Prostate gland (tissue), 2 donors: Measurements from ENCODE around the gene JMJD1C. TPM values are rescaled to one million over a fixed set of nuclear protein-coding genes. Genes with fewer than 3 reads are reported as not detected.

ENCODE experiments used
- DNase-seq: peaks from one replicate; pipeline ENCODE4 v3.0.0-alpha.2; 2019; ENCODE audit warnings: low spot score
- H3K27ac ChIP-seq, 2 donors: fragments of 200-600 bp; sonication (generic); 2 replicates each; pipeline ENCODE4 v1.5.1; 2017 to 2019
- H3K27me3 ChIP-seq: fragments of 200-600 bp; sonication (generic); replicated peaks from 2 replicates; pipeline ENCODE4 v1.5.1; 2019; ENCODE audit not compliant: insufficient read depth
- H3K36me3 ChIP-seq, 2 donors: fragments of 200-600 bp; sonication (generic); 1 replicate in 1 of 2; 2 replicates in 1 of 2; pipeline versions ENCODE4 v1.5.1 to v1.8.1; 2017 to 2019
- H3K4me1 ChIP-seq: fragments of 200-600 bp; sonication (generic); replicated peaks from 2 replicates; pipeline ENCODE4 v1.5.1; 2019
- H3K4me3 ChIP-seq, 2 donors: fragments of 200-600 bp; sonication (generic); 2 replicates each; pipeline ENCODE4 v1.5.1; 2017 to 2019
- H3K9me3 ChIP-seq: fragments of 200-600 bp; sonication (generic); 2 replicates; pipeline ENCODE4 v1.5.1; 2017
- POLR2A ChIP-seq: fragments of 450-650 bp; IDR thresholded peaks from one replicate; pipeline ENCODE4 v1.6.1; 2016; ENCODE audit warnings: antibody characterized with exemption, mild to moderate bottlenecking
- POLR2AphosphoS5 ChIP-seq: sonication (generic); formaldehyde crosslinking; IDR thresholded peaks from one replicate; pipeline ENCODE4 v1.6.1; 2017; ENCODE audit warnings: antibody characterized with exemption
- WGBS: methylation state at CpG from one replicate; pipeline ENCODE4 v1.1.5; 2018; 5-methylcytosine and 5-hydroxymethylcytosine counted together
- intact Hi-C: fragments of 100-400 bp; cut with DNase I; formaldehyde crosslinking; loops from one replicate; pipeline ENCODE4 v1.14.2; 2022
- total RNA-seq, 2 donors: library from RNA; depleted of rRNA; stranded (reverse); fragments of >200 nt; gene quantifications; one replicate each; pipeline ENCODE4 v1.1.0, GENCODE V29; 2016
- TF ChIP-seq, protein P1 (sequence below), 4 experiments: fragments of 200-600 bp in 2 of 4; fragments of 450-650 bp in 2 of 4; sonication (generic) in 2 of 4; IDR thresholded peaks; 1 replicate in 3 of 4; 2 replicates in 1 of 4; pipeline ENCODE4 v1.5.1; 2016 to 2019; ENCODE audit warnings: antibody characterized with exemption in 4 of 4, mild to moderate bottlenecking in 2 of 4, moderate library complexity in 2 of 4

Gene JMJD1C
- total RNA-seq, 2 donors from 2014 or later: 66.9 to 97.9 TPM

DNA sequence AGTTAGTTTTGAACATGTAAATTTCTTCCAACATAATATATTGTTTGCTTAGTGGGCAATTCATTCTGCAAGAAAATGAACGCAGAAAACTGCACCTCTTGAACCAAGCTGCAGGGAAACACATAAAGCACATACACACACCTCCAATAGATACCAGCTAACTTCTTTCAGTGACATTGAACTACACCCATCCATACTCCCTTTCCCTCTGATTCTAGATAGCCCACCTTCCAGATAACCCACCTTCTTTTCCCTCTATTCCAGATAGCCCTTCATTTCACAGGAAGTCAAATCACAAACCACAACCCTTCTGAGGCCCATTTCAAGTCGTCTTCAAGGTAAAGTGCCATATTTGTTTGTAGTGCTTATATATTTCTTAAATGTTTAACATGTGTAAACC is 304.2 kb downstream of the JMJD1C start:
- DNase-seq: no peak
- TF ChIP-seq POLR2AphosphoS5: no peak
- TF ChIP-seq POLR2A: no peak
- TF ChIP-seq, protein P1, sequence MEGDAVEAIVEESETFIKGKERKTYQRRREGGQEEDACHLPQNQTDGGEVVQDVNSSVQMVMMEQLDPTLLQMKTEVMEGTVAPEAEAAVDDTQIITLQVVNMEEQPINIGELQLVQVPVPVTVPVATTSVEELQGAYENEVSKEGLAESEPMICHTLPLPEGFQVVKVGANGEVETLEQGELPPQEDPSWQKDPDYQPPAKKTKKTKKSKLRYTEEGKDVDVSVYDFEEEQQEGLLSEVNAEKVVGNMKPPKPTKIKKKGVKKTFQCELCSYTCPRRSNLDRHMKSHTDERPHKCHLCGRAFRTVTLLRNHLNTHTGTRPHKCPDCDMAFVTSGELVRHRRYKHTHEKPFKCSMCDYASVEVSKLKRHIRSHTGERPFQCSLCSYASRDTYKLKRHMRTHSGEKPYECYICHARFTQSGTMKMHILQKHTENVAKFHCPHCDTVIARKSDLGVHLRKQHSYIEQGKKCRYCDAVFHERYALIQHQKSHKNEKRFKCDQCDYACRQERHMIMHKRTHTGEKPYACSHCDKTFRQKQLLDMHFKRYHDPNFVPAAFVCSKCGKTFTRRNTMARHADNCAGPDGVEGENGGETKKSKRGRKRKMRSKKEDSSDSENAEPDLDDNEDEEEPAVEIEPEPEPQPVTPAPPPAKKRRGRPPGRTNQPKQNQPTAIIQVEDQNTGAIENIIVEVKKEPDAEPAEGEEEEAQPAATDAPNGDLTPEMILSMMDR (IDR thresholded peaks at IDR 0.05): no peak
- H3K4me1 ChIP-seq: peaks cover 6% of the 10 kb centered on the region
- H3K36me3 ChIP-seq: no peaks in the 10 kb centered on the region
- H3K27me3 ChIP-seq: no peaks in the 10 kb centered on the region
- no peaks in the 10 kb centered on the region for H3K9me3 ChIP-seq
- intact Hi-C loops: no loop called here
- 45% methylated on average over 2 of the region's 2 CpGs for WGBS
- no peak overlapping the region for H3K4me3 ChIP-seq
- H3K27ac ChIP-seq: no peak overlapping the region

DNA sequence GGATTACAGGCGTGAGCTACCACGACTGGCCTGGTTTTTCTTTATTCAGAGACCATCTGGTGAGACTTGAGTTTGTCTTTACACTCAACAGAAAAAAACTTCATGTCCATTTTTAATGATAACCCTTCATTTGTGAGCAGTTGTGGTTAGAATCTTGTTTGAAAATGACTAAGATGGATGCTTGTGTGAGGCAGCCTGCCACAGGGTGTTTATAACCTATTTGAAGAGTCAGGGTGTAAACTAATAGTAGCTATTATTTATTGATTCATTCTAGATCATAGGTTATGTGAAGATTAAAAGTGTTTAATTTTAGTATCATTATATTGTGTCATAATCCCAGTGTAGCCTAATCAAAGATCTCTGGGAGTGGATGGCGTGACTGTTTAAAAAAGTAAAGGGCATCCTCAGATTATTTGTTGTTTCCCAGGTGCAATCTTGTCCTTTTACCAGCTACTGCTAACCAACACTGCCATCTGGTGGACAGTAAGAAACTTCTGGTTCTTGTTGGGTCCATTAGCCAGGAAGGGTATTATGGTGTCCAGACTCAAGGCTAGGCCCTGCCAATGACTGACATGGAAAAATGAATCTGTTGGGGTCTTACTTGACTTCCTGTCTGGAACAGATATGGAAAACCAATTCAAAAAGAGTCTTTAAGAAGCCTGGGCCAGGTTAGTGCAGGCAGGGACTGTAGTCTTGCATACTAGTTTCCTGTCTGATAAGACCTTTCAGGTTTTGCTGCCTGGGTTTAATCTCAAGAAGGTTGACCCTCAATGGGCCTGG is 307.7 kb downstream of the JMJD1C start:
- H3K4me3 ChIP-seq: no peak overlapping the region
- TF ChIP-seq, protein P1 (IDR thresholded peaks at IDR 0.05): peak; percentile 67 to 81 (median 80)
- TF ChIP-seq POLR2A: no peak
- peak; percentile 56 for TF ChIP-seq POLR2AphosphoS5
- no peaks in the 10 kb centered on the region for H3K27me3 ChIP-seq
- peak; percentile 34 for DNase-seq
- 68% methylated on average over 3 of the region's 3 CpGs for WGBS
- no peak overlapping the region for H3K27ac ChIP-seq
- no peaks in the 10 kb centered on the region for H3K36me3 ChIP-seq
- H3K9me3 ChIP-seq: no peaks in the 10 kb centered on the region
- intact Hi-C loops: loop anchor here (5.0 kb wide), 3 partner anchors 341 to 716 kb away; partner anchors contain the start of gene EGR2
- no peaks in the 10 kb centered on the region for H3K4me1 ChIP-seq

DNA sequence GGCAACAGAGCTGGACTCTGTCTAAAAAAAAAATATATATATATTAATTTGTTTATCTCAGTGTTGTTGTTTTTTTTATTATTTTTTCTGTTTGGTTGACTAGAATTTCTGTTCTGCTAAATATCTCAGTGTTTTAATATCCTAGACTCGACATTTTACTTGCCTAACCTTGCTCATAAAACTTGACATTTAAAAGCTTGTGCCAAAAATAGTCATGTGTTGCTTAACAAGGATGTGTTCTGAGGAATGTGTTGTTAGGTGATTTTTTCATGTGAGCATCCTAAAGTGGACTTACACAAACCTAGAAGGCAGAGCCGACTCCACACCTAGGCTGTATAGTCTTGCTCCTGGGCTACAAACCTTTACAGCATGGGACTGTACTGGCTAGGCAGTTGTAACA is 309.5 kb downstream of the JMJD1C start:
- Histone ChIP-seq H3K36me3 (no peaks in the 10 kb centered on the region), H3K4me3 (no peak overlapping the region), H3K27me3 (no peaks in the 10 kb centered on the region), H3K9me3 (no peaks in the 10 kb centered on the region), H3K27ac (no peak overlapping the region), H3K4me1 (no peaks in the 10 kb centered on the region)
- intact Hi-C loops: loop anchor here (5.0 kb wide), 3 partner anchors 339 to 714 kb away; partner anchors contain the start of gene EGR2
- DNase-seq: no peak
- WGBS: 31% methylated on average over 2 of the region's 2 CpGs
- TF ChIP-seq, protein P1 (IDR thresholded peaks at IDR 0.05): no peak
- peak; percentile 70 for TF ChIP-seq POLR2AphosphoS5

DNA sequence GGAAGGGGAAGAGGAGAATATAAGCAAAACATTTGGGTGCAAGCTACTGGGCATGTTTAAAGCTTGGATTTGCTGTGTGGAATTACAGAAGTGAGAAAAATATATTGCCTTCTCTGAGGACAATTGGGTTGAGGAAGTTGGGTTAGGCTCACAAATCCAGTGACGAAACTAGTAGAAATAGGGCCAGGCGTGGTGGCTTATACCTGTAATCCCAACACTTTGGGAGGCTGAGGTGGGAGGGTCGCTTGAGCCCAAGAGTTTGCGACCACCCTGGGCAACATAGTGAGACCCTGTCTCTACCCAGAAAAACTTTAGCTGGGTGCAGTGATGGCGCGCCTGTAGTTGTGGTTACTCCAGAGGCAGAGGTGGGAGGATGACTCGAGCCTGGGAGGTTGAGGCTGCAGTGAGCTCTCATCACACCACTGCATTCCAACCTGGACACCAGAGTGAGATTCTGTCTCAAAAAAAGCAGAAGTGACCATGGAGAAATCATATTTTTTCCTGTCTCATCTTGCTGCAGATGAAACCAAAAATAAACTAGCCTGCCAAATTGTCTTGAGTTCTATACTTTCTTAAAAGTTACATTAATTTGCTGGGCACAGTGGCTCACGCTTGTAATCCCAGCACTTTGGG is 310.3 kb downstream of the JMJD1C start:
- Histone ChIP-seq H3K9me3 (no peaks in the 10 kb centered on the region), H3K36me3 (no peaks in the 10 kb centered on the region), H3K27me3 (no peaks in the 10 kb centered on the region), H3K4me1 (no peaks in the 10 kb centered on the region), H3K27ac (no peak overlapping the region), H3K4me3 (no peak overlapping the region)
- 90% methylated on average over 8 of the region's 8 CpGs for WGBS
- TF ChIP-seq, protein P1 (IDR thresholded peaks at IDR 0.05): no peak
- TF ChIP-seq POLR2A (no peak), POLR2AphosphoS5 (no peak)
- intact Hi-C loops: loop anchor here (5.0 kb wide), 3 partner anchors 338 to 713 kb away; partner anchors contain the start of gene EGR2
- no peak for DNase-seq
